ENCODE measurements around the gene LRRTM4.
"Not testable (repeated sequence)": the region's sequence is repeated elsewhere in the genome, so short reads cannot be mapped to it uniquely, and the experiment has no call there.

The LRRTM4 gene

GRCh38 chr2:76813084-76813483, 709.1 kb downstream of the LRRTM4 start:
- no peaks in the 10 kb centered on the region for H3K36me3 ChIP-seq
- no peak overlapping the region for H3K27ac ChIP-seq
- no peak overlapping the region for H3K9ac ChIP-seq
- H3K27me3 ChIP-seq = no peaks in the 10 kb centered on the region
- H3K4me1 ChIP-seq = no peaks in the 10 kb centered on the region
- H3K4me2 ChIP-seq = no peak overlapping the region
- no peak for TF ChIP-seq Cebpa-rat (IDR thresholded peaks at IDR 0.05)
- no peak overlapping the region for H3K4me3 ChIP-seq
- H3K9me3 ChIP-seq (replicated peaks in 1 of 11) = no peaks in the 10 kb centered on the region
- H4K20me1 ChIP-seq = no peaks in the 10 kb centered on the region

GRCh38 chr2:76812156-76812555, 710.0 kb downstream of the LRRTM4 start:
- Histone ChIP-seq H3K27ac (no peak overlapping the region), H3K36me3 (no peaks in the 10 kb centered on the region), H4K20me1 (no peaks in the 10 kb centered on the region), H3K4me1 (no peaks in the 10 kb centered on the region), H3K9ac (no peak overlapping the region), H3K4me2 (no peak overlapping the region), H3K4me3 (no peak overlapping the region), H3K27me3 (no peaks in the 10 kb centered on the region), H3K9me3 (replicated peaks in 1 of 11) (no peaks in the 10 kb centered on the region)
- TF ChIP-seq Cebpa-rat (IDR thresholded peaks at IDR 0.05) = no peak

- H3K9me3 ChIP-seq (replicated peaks in 1 of 11) = no peaks in the 10 kb centered on the region
- no peak overlapping the region for H3K4me3 ChIP-seq
- H3K4me2 ChIP-seq = no peak overlapping the region
- H4K20me1 ChIP-seq = no peaks in the 10 kb centered on the region
- no peaks in the 10 kb centered on the region for H3K27me3 ChIP-seq
- no peaks in the 10 kb centered on the region for H3K4me1 ChIP-seq
- no peak overlapping the region for H3K27ac ChIP-seq
- no peaks in the 10 kb centered on the region for H3K36me3 ChIP-seq
- no peak for TF ChIP-seq Cebpa-rat (IDR thresholded peaks at IDR 0.05)
- H3K9ac ChIP-seq = no peak overlapping the region
These were observed 713.0 kb downstream of the LRRTM4 start for GRCh38 chr2:76809136-76809535.

GRCh38 chr2:76808732-76809131, 713.4 kb downstream of the LRRTM4 start:
- no peaks in the 10 kb centered on the region for H3K4me1 ChIP-seq
- H3K27me3 ChIP-seq = no peaks in the 10 kb centered on the region
- no peaks in the 10 kb centered on the region for H3K9me3 ChIP-seq (replicated peaks in 1 of 11)
- H3K9ac ChIP-seq = no peak overlapping the region
- no peak overlapping the region for H3K4me2 ChIP-seq
- no peaks in the 10 kb centered on the region for H4K20me1 ChIP-seq
- no peak overlapping the region for H3K27ac ChIP-seq
- no peaks in the 10 kb centered on the region for H3K36me3 ChIP-seq
- no peak overlapping the region for H3K4me3 ChIP-seq
- no peak for TF ChIP-seq Cebpa-rat (IDR thresholded peaks at IDR 0.05)

- no peaks in the 10 kb centered on the region for H3K4me1 ChIP-seq
- no peaks in the 10 kb centered on the region for H3K36me3 ChIP-seq
- no peak for TF ChIP-seq Cebpa-rat (IDR thresholded peaks at IDR 0.05)
- H3K27me3 ChIP-seq = no peaks in the 10 kb centered on the region; a peak in 1 of 22 replicates
- H3K27ac ChIP-seq = no peak overlapping the region
- H3K9ac ChIP-seq = no peak overlapping the region
- no peak overlapping the region for H3K4me3 ChIP-seq
- H3K4me2 ChIP-seq = no peak overlapping the region
- no peaks in the 10 kb centered on the region for H4K20me1 ChIP-seq
- H3K9me3 ChIP-seq (replicated peaks in 1 of 11) = no peaks in the 10 kb centered on the region
These were observed 728.4 kb downstream of the LRRTM4 start for GRCh38 chr2:76793647-76794334.

- not testable (repeated sequence) for H3K27me3 ChIP-seq, H3K9ac ChIP-seq, H3K4me3 ChIP-seq, H3K4me1 ChIP-seq, H4K20me1 ChIP-seq, H3K36me3 ChIP-seq, H3K4me2 ChIP-seq, H3K27ac ChIP-seq
- peaks cover 0 to 13% (median 6%) of the 10 kb centered on the region in 11 experiments; a peak in 8 of 22 replicates for H3K9me3 ChIP-seq (replicated peaks in 1 of 11)
These were observed 740.9 kb downstream of the LRRTM4 start for GRCh38 chr2:76781313-76781712.

GRCh38 chr2:76763276-76763675, 758.9 kb downstream of the LRRTM4 start:
- Histone ChIP-seq H3K4me1 (peaks cover 0 to 7% (median 0%) of the 10 kb centered on the region in 10 experiments; a peak in 2 of 20 replicates), H3K27me3 (peaks cover 0 to 78% (median 0%) of the 10 kb centered on the region in 11 experiments; a peak in 5 of 22 replicates), H3K27ac (no peak overlapping the region), H3K4me3 (no peak overlapping the region), H4K20me1 (no peaks in the 10 kb centered on the region), H3K9ac (no peak overlapping the region), H3K36me3 (no peaks in the 10 kb centered on the region), H3K4me2 (no peak overlapping the region), H3K9me3 (replicated peaks in 1 of 11) (no peaks in the 10 kb centered on the region)
- TF ChIP-seq Cebpa-rat (IDR thresholded peaks at IDR 0.05) = no peak

GRCh38 chr2:76760367-76760704, 761.8 kb downstream of the LRRTM4 start:
- Histone ChIP-seq H3K9me3 (replicated peaks in 1 of 11) (0 out of 22 replicates have a peak, but pooled peaks cover 0 to 4% (median 0%) of the 10 kb centered on the region in 11 experiments), H4K20me1 (no peaks in the 10 kb centered on the region), H3K36me3 (no peaks in the 10 kb centered on the region), H3K4me2 (no peak overlapping the region), H3K27me3 (peaks cover 0 to 97% (median 0%) of the 10 kb centered on the region in 11 experiments; a peak in 7 of 22 replicates), H3K9ac (no peak overlapping the region), H3K4me1 (peaks cover 0 to 7% (median 0%) of the 10 kb centered on the region in 10 experiments; a peak in 2 of 20 replicates), H3K27ac (no peak overlapping the region), H3K4me3 (no peak overlapping the region)
- no peak for TF ChIP-seq Cebpa-rat (IDR thresholded peaks at IDR 0.05)

- Histone ChIP-seq H3K27ac (no peak overlapping the region), H3K4me1 (peaks cover 0 to 7% (median 0%) of the 10 kb centered on the region in 10 experiments; a peak in 2 of 20 replicates), H3K4me3 (no peak overlapping the region), H3K9me3 (replicated peaks in 1 of 11) (0 out of 22 replicates have a peak, but pooled peaks cover 0 to 5% (median 0%) of the 10 kb centered on the region in 11 experiments), H4K20me1 (peaks cover 0 to under 1% (median 0%) of the 10 kb centered on the region in 11 experiments; a peak in 1 of 22 replicates), H3K27me3 (peaks cover 0 to 97% (median 0%) of the 10 kb centered on the region in 11 experiments; a peak in 8 of 22 replicates), H3K4me2 (0 out of 22 replicates have a peak overlapping the region, but pooled peaks of 1 of the 11 experiments have one; percentile 24), H3K9ac (no peak overlapping the region), H3K36me3 (no peaks in the 10 kb centered on the region)
- TF ChIP-seq Cebpa-rat (IDR thresholded peaks at IDR 0.05) = no peak
These were observed 762.4 kb downstream of the LRRTM4 start for GRCh38 chr2:76759634-76760366.
